Activated CD8-positive, alpha-beta memory T cell treated with anti-CD3 and anti-CD28 coated beads for 4 hours (primary cell): Measurements from ENCODE around the gene SMLR1.

Experiments used
- DNase-seq, 2 donors: peaks; one replicate each; pipeline ENCODE4 v3.0.0-alpha.2; 2020; ENCODE audit warnings: low read depth in 2 of 2

The SMLR1 gene

DNA sequence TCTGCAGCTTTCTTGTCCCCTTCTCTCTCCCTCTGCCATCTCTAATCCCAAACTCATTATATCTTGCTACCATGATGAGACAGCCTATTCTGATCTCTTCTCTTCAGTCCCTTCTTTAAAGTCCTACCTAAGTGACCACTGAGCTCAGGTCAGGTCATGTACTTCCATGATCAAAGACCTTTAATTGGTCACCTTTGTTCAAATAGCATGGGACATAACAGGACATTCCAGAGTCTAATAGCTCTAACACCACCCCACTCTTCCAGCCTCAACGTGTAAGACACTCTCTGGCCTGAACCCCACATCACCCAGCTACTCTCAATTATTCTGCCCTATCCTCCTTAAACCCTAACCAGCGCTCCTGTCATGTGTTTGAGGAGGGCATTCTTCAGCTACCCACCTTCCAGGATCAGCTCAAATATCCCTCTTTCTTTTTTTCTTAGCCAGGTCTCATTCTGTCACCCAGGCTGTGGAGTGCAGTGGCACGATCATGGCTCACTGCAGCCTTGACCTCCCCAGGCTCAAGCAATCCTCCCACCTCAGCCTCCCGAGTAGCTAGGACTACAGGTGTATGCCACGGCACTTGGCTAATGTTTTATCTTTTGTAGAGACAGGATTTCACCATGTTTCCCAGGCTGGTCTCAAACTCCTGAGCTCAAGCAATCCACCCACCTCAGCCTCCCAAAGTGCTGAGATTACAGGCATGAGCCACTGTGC is 2.1 kb upstream of the SMLR1 start:
- DNase-seq = no peak

DNA sequence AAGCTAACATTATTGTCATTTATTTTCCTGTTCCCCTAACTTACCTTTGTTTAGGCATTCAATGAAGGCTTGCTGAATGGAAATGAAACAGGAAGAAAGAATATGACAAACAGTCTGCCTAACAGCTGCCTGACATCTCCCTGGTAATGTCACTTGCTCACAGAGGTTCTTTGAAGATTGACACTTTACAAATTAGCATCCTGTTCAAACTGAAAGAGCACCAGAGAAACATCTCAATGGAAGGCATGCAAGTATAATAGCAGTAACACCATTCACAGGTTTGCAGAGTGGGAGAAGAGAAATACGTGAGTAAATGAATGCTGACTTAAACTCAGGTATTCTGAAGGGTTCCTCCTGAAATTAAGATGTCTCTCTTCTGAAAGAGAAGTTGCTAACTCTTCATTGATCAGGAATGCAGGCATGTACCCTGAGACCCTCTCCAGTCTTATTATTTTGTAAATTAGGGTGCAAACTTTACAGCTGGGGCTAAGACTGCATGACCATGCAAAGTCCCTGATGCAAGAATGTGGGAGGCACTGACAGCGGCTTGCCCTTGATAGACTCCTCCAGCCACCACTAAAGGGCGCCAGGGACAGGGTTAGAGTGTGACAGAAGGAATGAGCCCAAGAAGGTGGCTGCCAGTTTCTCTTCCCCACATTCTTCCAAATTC is 1.3 kb upstream of the SMLR1 start:
- no peak for DNase-seq

DNA sequence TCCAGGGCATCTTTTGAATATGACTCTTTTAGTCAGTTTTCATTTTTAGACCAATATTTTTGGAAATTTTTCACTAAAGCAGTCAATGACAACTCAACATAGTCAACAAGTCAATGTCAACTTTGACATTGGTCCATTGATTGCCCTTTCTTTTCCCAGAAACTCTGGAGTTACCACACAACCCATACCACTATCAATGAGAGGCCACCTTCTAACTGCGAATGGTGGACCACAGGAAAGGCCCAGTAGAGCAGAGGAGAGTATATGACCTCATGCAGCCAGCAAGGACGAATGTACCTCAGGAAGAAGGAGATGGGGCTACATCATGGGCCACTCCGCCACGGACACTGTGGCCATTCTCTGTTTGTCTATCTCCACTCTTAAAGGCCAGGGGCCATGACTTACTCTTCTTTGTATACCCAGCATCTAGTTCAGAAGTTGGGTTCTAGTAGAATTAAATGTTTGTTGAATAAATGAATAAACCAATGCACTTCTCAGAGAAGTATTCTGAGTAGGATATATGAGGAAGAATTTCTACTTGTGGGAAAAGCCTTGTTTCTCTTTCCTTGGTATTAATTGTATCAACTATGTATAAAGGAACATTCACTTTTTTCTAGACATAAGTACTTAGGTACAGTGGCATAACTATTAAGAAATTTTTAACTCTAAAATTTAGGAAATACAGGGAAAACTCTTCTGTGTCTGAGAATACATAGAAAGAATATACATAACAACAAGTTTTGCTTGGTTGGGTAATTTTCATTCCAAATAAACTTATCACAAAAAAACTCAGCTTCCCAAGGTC is 562 bp upstream of the SMLR1 start:
- no peak for DNase-seq

GRCh38 chr6:130829333-130829910 is 2.2 kb downstream of the SMLR1 start:
- DNase-seq = no peak

DNA sequence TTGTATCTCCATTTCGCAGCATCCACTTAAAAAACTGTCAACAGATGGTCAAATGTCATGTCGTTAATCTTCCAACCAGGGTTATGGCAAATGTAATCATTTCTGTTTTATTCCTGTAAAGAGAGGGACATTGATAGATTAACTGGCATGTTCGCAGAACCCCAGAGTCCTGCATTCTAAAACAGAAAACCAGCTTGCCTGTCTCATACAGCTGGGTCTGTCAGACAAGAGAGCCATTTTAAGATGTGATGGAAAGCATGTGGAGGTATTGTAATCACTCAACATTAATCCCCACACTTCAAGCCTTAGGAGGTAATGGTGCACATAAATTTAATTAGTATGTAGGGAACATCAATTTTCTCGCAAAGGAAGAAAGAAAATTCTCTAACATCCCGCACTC is 4.4 kb downstream of the SMLR1 start:
- DNase-seq = no peak

DNA sequence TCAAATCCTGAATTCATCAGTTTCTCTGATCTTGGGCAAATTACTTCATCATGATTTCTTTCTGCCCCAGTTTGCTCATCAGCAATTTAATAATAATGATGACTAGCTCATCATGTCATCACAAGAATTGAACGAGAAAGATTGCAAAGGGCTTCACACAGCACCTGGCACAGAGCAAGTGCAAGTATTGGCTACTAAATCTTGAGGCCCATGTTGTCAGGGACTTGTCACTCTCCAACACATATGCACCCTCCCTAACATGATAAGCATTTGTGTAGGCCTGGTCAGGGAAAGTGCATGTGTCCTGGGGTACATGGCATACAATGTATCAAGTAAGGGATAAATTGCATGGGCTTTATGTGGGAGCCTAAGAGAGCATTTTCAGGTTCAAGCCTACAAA is 6.4 kb downstream of the SMLR1 start:
- DNase-seq = no peak

GRCh38 chr6:130834482-130835251 is 7.5 kb downstream of the SMLR1 start:
- DNase-seq = no peak

- no peak for DNase-seq
Measured at GRCh38 chr6:130836055-130836640, 8.9 kb downstream of the SMLR1 start.

GRCh38 chr6:130837067-130837466 is 9.9 kb downstream of the SMLR1 start:
- DNase-seq = no peak

GRCh38 chr6:130838250-130838860 is 11.1 kb downstream of the SMLR1 start:
- DNase-seq = no peak

GRCh38 chr6:130838951-130839350 is 11.7 kb downstream of the SMLR1 start:
- no peak for DNase-seq

DNA sequence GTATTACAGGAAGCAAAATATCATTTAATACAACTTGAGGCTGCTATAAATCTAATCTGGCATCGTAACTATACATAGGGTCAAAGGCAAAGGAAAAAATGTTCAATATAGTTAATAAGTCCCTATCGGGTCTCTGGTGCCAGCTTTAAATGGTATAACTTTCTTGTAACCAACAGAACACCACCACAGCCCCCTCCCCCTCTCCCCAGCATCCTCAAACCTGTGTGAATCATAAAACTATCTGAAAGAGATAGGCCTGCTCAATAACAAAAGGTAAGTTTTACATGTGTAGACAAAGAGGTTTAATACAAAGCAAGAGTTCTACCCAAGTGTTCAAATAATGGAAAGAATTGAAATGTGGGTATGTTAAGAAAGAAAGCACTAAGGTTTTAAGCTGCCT is 12.2 kb downstream of the SMLR1 start:
- no peak for DNase-seq

DNA sequence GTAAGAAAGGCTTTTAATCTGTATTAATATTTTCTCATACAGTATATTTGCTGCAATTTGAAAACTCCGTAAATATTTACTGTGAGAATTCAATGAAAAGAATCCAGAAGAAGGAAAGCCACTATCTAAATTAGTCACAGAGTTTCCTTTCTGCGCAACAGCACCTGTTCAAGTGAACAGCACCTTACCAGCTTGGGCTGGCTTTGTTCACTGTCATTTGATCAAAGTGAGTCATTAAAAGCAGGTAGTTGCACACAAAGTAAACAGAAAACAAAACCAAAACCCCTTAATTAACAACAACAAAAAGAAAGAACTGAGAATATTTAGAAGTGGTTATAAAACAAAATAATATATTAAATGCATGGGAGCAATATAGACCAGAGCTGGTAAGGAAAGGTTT is 12.8 kb downstream of the SMLR1 start:
- no peak for DNase-seq

GRCh38 chr6:130841128-130841728 is 14.0 kb downstream of the SMLR1 start:
- DNase-seq = no peak

GRCh38 chr6:130843575-130844320 is 16.5 kb downstream of the SMLR1 start:
- DNase-seq = no peak

- no peak for DNase-seq
Measured at GRCh38 chr6:130846501-130846900, 19.3 kb downstream of the SMLR1 start.

DNA sequence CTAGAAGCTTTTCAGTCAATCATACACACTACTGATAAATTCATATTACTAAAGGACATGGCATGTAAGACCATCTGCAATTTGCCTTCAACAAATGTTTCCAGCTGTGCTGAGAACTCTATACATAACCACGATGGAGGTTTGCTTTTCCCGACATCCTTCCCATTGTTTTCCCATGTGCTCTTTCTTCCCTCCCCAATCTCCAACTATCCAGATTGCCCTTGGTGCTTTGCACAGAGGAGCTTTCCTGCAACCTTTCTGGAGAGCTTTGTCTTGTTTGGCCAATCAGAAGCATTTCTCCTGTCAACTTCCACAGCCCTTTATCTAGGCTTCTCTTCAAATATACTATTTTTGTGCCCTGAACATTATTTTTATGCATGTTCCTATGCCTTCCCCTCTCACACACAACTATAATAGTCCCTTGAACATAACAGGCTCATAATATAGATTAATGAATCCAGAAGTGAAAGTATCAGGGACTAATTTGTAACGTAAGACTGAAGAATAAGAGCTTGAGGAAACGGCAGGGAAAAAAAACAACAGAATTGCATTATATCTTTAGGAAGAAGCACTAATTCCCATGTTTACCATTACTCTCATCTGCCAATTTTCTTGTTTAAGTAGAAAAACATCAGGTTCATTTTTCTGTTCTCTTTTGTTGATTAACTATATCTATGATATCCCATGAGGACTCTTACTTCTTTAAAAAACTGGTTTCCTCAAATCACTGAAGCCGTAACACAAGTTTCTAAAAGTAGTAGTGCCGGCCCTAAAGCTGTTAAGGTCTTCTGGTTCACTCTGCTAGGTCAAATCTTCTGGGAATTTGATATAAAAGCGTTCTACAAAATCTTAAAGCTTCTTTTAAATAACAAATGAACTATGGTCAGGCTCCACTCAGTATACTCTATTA is 20.1 kb downstream of the SMLR1 start:
- DNase-seq = no peak

DNA sequence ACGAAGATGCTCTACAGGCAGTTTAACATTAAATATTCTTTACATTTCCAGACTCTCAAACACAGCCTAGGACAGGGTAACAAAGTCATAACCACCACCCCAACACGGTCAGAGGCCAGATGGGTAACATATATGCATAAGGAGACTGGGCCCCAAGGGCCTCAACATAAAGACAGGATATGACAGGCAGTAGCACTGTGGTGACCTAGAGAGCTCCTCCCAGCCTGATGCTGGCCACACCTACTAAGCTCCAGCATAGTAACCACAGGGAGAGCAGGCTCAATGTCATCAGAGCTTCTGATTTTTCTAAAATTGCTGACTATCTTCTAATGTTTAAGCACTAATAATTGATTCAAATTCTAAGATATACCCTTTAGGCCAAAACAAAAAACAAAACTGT is 21.7 kb downstream of the SMLR1 start:
- no peak for DNase-seq

- DNase-seq = no peak
Measured at GRCh38 chr6:130849594-130849993, 22.4 kb downstream of the SMLR1 start.
